Measurements from ENCODE around the gene IKBIP.

- TF ChIP-seq, protein P1, sequence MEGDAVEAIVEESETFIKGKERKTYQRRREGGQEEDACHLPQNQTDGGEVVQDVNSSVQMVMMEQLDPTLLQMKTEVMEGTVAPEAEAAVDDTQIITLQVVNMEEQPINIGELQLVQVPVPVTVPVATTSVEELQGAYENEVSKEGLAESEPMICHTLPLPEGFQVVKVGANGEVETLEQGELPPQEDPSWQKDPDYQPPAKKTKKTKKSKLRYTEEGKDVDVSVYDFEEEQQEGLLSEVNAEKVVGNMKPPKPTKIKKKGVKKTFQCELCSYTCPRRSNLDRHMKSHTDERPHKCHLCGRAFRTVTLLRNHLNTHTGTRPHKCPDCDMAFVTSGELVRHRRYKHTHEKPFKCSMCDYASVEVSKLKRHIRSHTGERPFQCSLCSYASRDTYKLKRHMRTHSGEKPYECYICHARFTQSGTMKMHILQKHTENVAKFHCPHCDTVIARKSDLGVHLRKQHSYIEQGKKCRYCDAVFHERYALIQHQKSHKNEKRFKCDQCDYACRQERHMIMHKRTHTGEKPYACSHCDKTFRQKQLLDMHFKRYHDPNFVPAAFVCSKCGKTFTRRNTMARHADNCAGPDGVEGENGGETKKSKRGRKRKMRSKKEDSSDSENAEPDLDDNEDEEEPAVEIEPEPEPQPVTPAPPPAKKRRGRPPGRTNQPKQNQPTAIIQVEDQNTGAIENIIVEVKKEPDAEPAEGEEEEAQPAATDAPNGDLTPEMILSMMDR (IDR thresholded peaks at IDR 0.05 in 8 of 11, conservative IDR thresholded peaks at IDR 0.05 in 3 of 11), result no peak
- TF ChIP-seq POLR2A (IDR thresholded peaks at IDR 0.05) (no peak), POLR2AphosphoS5 (IDR thresholded peaks at IDR 0.05) (no peak)
Measured at GRCh38 chr12:98581101-98581500, 63.5 kb downstream of the IKBIP start.
